ENCODE data around the gene EPHA3.

DNA sequence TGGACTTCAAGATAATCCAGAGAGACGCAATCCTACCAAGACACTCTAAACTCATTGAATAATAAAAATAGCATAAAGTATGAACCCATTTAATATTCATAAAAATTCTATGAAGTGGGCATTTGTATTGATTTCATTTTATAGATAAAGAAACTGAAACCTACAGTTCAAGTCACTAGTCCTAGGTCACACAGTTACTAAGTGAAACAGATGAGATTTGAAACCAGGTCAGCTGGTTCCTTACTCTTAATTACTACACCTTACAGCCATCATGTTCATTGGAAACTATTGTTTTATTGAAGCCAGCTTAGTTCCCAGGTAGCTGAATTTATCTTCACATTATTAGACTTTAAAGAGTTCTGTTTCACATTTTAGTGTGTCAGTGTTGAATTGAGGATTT, 158.7 kb downstream of the EPHA3 start:
- no peak for TF ChIP-seq CTCF (IDR thresholded peaks at IDR 0.05)
- TF ChIP-seq POLR2A (IDR thresholded peaks at IDR 0.05) = no peak
